NCI-H82 (cell line): ENCODE data around the gene BRAT1.

ENCODE experiments used
- DNase-seq: peaks from one replicate; lab custom pipeline; 2025; lab: John Stamatoyannopoulos, UW

The BRAT1 gene

GRCh38 chr7:2523461-2523936 lies 31.8 kb downstream of the BRAT1 start:
- no peak for DNase-seq

GRCh38 chr7:2522780-2523433 lies 32.4 kb downstream of the BRAT1 start:
- peak; percentile 91 for DNase-seq

- no peak for DNase-seq
Observed at GRCh38 chr7:2521952-2522591, 33.3 kb downstream of the BRAT1 start.

- no peak for DNase-seq
Observed at GRCh38 chr7:2521341-2521745, 34.0 kb downstream of the BRAT1 start.

- DNase-seq: no peak
Observed at GRCh38 chr7:2520761-2521290, 34.5 kb downstream of the BRAT1 start.

- DNase-seq: peak; percentile 72
Observed at GRCh38 chr7:2520131-2520760, 35.1 kb downstream of the BRAT1 start.

GRCh38 chr7:2519119-2519930 lies 36.0 kb downstream of the BRAT1 start, which contains the start of gene LFNG:
Gene LFNG (plus strand): TSS chr7:2519774. CDS start chr7:2519862, 88 bp downstream.
- peak; percentile 97 for DNase-seq

- no peak for DNase-seq
Observed at GRCh38 chr7:2518737-2519118, 36.6 kb downstream of the BRAT1 start.

- DNase-seq: peak; percentile 90
Observed at GRCh38 chr7:2517678-2518507, 37.4 kb downstream of the BRAT1 start.

GRCh38 chr7:2517026-2517425 lies 38.3 kb downstream of the BRAT1 start:
- no peak for DNase-seq

- DNase-seq: no peak
Observed at GRCh38 chr7:2516194-2516555, 39.1 kb downstream of the BRAT1 start.

- DNase-seq: no peak
Observed at GRCh38 chr7:2515424-2516193, 39.7 kb downstream of the BRAT1 start.

GRCh38 chr7:2514473-2515423 lies 40.6 kb downstream of the BRAT1 start:
- no peak for DNase-seq

- peak; percentile 94 for DNase-seq
Observed at GRCh38 chr7:2513702-2514101, 41.6 kb downstream of the BRAT1 start.

- no peak for DNase-seq
Observed at GRCh38 chr7:2512713-2513112, 42.6 kb downstream of the BRAT1 start.

GRCh38 chr7:2512179-2512661 lies 43.1 kb downstream of the BRAT1 start:
- DNase-seq: peak; percentile 60

GRCh38 chr7:2511769-2512168 lies 43.6 kb downstream of the BRAT1 start:
- no peak for DNase-seq

GRCh38 chr7:2510909-2511768 lies 44.2 kb downstream of the BRAT1 start:
- DNase-seq: peak; percentile 86
